Coronary artery (tissue), 2 donors: ENCODE results near the gene NAAA.

Source experiments
- DNase-seq: peaks from one replicate; pipeline ENCODE4 v3.0.0-alpha.2; 2017; ENCODE audit warnings: low spot score
- H3K27ac ChIP-seq, 2 donors: fragments of 200-600 bp; sonication (generic); one replicate each; pipeline ENCODE4 v1.5.1; 2016 to 2019
- H3K4me3 ChIP-seq: fragments of 200-600 bp; sonication (generic); 2 replicates; pipeline ENCODE4 v1.5.1; 2016; ENCODE audit warnings: mild to moderate bottlenecking, moderate library complexity
- CTCF ChIP-seq: fragments of 200-600 bp; sonication (generic); IDR thresholded peaks from one replicate; pipeline ENCODE4 v1.5.1; 2019; ENCODE audit warnings: antibody characterized with exemption

Gene NAAA

GRCh38 chr4:75880278-75880677, 60.5 kb downstream of the NAAA start:
- TF ChIP-seq CTCF, result no peak

GRCh38 chr4:75878246-75878756, 62.5 kb downstream of the NAAA start:
- no peak for DNase-seq
- H3K27ac ChIP-seq, result no peak overlapping the region
- no peak for TF ChIP-seq CTCF
- H3K4me3 ChIP-seq, result no peak overlapping the region

More at GRCh38 chr4:75880278-75880677, 60.5 kb downstream of the NAAA start:
- no peak for DNase-seq
- H3K4me3 ChIP-seq, result no peak overlapping the region
- no peak overlapping the region for H3K27ac ChIP-seq

GRCh38 chr4:75876218-75876617, 64.6 kb downstream of the NAAA start:
- Histone ChIP-seq H3K27ac (no peak overlapping the region), H3K4me3 (no peak overlapping the region)
- no peak for DNase-seq
- TF ChIP-seq CTCF, result no peak

DNA sequence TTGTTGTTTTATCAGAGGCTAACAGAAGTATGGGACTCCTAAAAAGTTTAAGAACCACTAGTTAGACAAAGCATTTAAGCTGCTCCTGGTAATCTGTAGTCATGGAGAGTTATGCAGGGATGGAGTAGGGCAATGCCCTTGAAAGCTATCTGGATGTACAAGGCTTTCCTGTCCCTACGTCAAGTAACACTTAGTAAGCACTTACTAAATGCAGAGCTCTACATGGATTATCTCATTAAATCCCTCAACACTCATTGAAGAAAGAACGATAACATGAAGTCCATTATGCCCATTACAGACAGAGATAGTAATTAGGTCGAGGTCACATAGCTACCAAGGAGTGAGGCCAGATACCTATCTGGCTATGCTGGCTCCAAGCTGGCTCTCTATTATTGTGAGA, 71.7 kb downstream of the NAAA start:
- TF ChIP-seq CTCF, result no peak
- no peak for DNase-seq
- no peak overlapping the region for H3K4me3 ChIP-seq
- H3K27ac ChIP-seq, result no peak overlapping the region

DNA sequence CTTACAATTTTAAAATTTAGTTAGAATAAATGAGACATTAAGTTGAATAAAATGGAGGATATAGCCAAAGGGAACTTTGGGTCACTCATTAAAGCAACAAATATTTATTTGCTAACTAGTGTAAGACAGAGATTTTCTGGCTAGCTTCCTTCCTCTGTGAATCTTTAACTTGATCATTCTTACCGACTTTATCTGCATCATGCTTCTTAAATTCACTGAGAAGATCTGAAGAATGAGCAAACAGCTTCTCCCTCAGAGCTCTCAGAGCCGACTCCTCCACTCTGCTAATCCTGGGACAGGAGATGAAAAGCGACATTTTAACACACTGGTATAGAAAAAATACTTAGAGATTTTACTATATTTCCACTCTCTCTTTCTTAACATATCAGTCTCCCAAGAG, 73.7 kb downstream of the NAAA start:
- no peak overlapping the region for H3K4me3 ChIP-seq
- TF ChIP-seq CTCF, result no peak
- DNase-seq, result no peak
- no peak overlapping the region for H3K27ac ChIP-seq
